Measurements from ENCODE around the gene DPYSL3.

The DPYSL3 gene

DNA sequence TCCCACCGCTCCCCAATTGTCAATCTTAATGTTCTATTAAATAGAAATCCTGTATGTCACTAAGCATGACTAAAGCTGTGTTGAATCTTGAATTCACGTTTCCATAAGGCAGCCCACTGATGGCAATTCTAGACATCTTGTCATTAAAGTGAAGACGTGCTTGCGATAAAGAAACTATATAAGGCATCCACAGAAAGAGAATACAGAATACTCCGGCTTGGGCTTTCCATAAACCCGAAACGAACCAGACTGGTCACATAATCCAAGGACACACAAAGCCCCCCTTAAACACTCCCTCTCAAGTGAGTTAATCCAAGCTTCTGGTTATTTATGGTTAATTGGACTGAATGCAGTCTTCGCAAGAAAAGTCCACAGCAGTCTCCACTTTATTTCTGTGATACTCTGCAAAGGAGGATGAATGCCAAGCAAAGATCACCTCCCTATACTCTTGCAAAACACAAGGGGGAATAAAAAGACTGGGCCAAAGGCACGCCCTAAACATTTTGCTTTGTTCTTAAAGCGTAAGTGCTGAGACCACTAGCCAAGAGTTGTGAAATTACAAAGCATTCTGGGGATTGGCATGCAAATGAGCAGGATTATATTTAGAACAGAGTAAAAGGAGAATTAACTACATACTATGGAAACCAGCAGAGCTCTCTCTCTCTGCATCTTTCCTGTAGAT is 54.7 kb downstream of the DPYSL3 start:
- H3K79me2 ChIP-seq (ENCODE audit: insufficient read depth, low read length): no peaks in the 10 kb centered on the region
- no peak overlapping the region for H2AFZ ChIP-seq (ENCODE audit: low read depth, low read length, severe bottlenecking)
- no peaks in the 10 kb centered on the region for H4K20me1 ChIP-seq (ENCODE audit: low read depth, low read length)
- no peak overlapping the region for H3K4me3 ChIP-seq (ENCODE audit: insufficient read depth, low read length, poor library complexity, severe bottlenecking)
- no peaks in the 10 kb centered on the region for H3F3A ChIP-seq (ENCODE audit: insufficient read depth)
- H3K27ac ChIP-seq (ENCODE audit: low read depth, low read length): no peak overlapping the region
- no peaks in the 10 kb centered on the region for H3K27me3 ChIP-seq (ENCODE audit: low read length)
- no peaks in the 10 kb centered on the region for H3K9me3 ChIP-seq (ENCODE audit: insufficient read depth, low read length)
- no peaks in the 10 kb centered on the region for H3K36me3 ChIP-seq (ENCODE audit: low read length)
- TF ChIP-seq, protein P1, sequence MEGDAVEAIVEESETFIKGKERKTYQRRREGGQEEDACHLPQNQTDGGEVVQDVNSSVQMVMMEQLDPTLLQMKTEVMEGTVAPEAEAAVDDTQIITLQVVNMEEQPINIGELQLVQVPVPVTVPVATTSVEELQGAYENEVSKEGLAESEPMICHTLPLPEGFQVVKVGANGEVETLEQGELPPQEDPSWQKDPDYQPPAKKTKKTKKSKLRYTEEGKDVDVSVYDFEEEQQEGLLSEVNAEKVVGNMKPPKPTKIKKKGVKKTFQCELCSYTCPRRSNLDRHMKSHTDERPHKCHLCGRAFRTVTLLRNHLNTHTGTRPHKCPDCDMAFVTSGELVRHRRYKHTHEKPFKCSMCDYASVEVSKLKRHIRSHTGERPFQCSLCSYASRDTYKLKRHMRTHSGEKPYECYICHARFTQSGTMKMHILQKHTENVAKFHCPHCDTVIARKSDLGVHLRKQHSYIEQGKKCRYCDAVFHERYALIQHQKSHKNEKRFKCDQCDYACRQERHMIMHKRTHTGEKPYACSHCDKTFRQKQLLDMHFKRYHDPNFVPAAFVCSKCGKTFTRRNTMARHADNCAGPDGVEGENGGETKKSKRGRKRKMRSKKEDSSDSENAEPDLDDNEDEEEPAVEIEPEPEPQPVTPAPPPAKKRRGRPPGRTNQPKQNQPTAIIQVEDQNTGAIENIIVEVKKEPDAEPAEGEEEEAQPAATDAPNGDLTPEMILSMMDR (IDR thresholded peaks at IDR 0.05; ENCODE audit: insufficient read depth, low read length, poor library complexity, severe bottlenecking): no peak
- no peak for TF ChIP-seq EZH2phosphoT487 (conservative IDR thresholded peaks at IDR 0.05; ENCODE audit: low read length)
- H3K4me2 ChIP-seq (ENCODE audit: low read depth, low read length, poor library complexity, severe bottlenecking): no peak overlapping the region
- H3K9me2 ChIP-seq (replicated peaks; ENCODE audit: insufficient read depth, low read length): no peaks in the 10 kb centered on the region
- no peak overlapping the region for H3K9ac ChIP-seq (ENCODE audit: low read length)

DNA sequence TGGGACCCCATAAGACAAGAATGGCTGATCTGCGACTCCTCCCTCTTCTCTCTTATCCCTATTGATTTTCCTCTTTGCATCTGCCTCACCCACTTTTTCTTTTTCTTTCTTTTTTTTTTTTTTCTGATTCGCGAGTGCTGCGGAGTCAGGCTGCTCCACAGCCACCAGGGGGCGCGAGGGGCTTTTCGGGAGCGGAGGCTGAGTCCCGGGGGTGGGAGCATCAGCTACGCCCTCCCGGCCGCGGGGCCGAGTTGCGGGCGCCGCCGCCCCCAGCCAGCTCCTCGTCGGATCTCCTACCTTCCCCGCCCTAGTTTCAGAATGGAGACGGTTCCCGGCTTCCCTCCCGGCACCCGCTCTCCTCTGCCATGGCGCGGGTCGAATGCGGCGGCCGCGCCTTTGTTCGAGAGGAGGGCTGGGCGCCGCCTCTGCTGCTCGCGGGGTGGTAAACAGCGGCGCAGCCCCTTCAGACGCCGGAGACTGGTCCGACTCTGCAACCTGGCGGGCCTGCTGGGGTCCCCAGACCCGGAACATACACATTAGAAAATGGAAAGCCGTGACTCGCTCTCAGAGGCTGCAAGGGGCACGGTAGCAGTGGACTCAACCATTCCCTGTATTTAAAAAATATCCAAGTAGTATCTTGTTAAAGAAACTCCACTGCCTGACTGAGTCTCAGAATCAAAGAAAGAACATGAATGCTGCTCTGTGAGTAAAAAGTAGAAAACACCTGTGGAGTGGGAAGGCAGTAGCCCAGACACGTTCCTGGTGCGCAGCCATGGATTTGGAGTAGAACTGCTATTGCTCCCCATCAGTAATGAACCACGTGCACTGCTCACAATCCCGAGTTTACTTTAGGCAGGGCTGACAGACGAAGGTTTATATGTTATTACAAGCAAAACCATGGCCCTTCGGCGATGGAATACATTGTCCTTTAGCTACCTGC is 55.7 kb downstream of the DPYSL3 start:
- peak overlapping the region; percentile 34 for H3K4me3 ChIP-seq (ENCODE audit: insufficient read depth, low read length, poor library complexity, severe bottlenecking)
- no peak overlapping the region for H3K27ac ChIP-seq (ENCODE audit: low read depth, low read length)
- H3K4me2 ChIP-seq (ENCODE audit: low read depth, low read length, poor library complexity, severe bottlenecking): peak overlapping the region; percentile 51
- no peak for TF ChIP-seq EZH2phosphoT487 (conservative IDR thresholded peaks at IDR 0.05; ENCODE audit: low read length)
- TF ChIP-seq, protein P1 (IDR thresholded peaks at IDR 0.05; ENCODE audit: insufficient read depth, low read length, poor library complexity, severe bottlenecking): peak; percentile 92
- H3K9ac ChIP-seq (ENCODE audit: low read length): peak overlapping the region; percentile 35; the same call in 1 of the 2 replicates
- no peaks in the 10 kb centered on the region for H3F3A ChIP-seq (ENCODE audit: insufficient read depth)
- no peaks in the 10 kb centered on the region for H3K9me3 ChIP-seq (ENCODE audit: insufficient read depth, low read length)
- peak overlapping the region; percentile 77 for H2AFZ ChIP-seq (ENCODE audit: low read depth, low read length, severe bottlenecking)
- no peaks in the 10 kb centered on the region for H3K36me3 ChIP-seq (ENCODE audit: low read length)
- no peaks in the 10 kb centered on the region for H3K79me2 ChIP-seq (ENCODE audit: insufficient read depth, low read length)
- no peaks in the 10 kb centered on the region for H3K9me2 ChIP-seq (replicated peaks; ENCODE audit: insufficient read depth, low read length)
- H4K20me1 ChIP-seq (ENCODE audit: low read depth, low read length): no peaks in the 10 kb centered on the region
- no peaks in the 10 kb centered on the region for H3K27me3 ChIP-seq (ENCODE audit: low read length)

DNA sequence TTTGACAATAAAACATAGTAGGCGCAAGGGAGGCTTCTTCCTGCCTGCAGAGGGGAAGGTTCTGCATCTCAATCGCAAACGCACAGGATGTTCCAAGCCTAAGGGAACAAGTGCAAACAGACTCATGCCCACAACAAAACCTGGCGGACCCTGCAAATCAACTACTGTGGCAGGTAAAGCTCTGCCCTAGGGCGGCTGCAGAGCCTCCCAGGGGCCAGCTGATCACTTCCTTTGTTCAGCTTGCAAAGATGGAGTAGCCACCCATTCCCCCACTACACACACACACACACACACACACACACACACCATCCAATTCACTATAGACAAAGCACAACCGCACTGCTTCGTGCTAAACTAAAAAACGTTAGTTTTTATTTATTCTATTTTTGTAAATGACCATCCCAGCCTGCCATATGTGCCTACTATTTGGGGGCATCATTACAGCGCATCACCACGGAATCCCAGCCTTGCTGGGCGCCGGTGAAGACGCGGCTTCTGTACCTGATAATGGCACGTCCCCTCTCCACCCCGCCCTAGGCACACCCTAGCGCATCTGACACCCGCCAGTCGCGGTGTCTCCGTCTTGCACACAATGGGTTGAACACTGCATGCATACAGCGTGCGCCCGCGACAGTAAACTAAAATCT is 57.6 kb downstream of the DPYSL3 start:
- no peak overlapping the region for H2AFZ ChIP-seq (ENCODE audit: low read depth, low read length, severe bottlenecking)
- H3K4me3 ChIP-seq (ENCODE audit: insufficient read depth, low read length, poor library complexity, severe bottlenecking): no peak overlapping the region
- H3K9ac ChIP-seq (ENCODE audit: low read length): no peak overlapping the region
- H3K9me3 ChIP-seq (ENCODE audit: insufficient read depth, low read length): no peaks in the 10 kb centered on the region
- no peak overlapping the region for H3K4me2 ChIP-seq (ENCODE audit: low read depth, low read length, poor library complexity, severe bottlenecking)
- no peaks in the 10 kb centered on the region for H3K9me2 ChIP-seq (replicated peaks; ENCODE audit: insufficient read depth, low read length)
- H4K20me1 ChIP-seq (ENCODE audit: low read depth, low read length): no peaks in the 10 kb centered on the region
- H3K27ac ChIP-seq (ENCODE audit: low read depth, low read length): no peak overlapping the region
- H3K79me2 ChIP-seq (ENCODE audit: insufficient read depth, low read length): no peaks in the 10 kb centered on the region
- TF ChIP-seq, protein P1 (IDR thresholded peaks at IDR 0.05; ENCODE audit: insufficient read depth, low read length, poor library complexity, severe bottlenecking): no peak
- no peaks in the 10 kb centered on the region for H3F3A ChIP-seq (ENCODE audit: insufficient read depth)
- no peaks in the 10 kb centered on the region for H3K36me3 ChIP-seq (ENCODE audit: low read length)
- H3K27me3 ChIP-seq (ENCODE audit: low read length): no peaks in the 10 kb centered on the region

Data from SU-DHL-6 (cell line).